ENCODE measurements around the gene NDUFB7.
"Not testable (repeated sequence)": the region's sequence is repeated elsewhere in the genome, so short reads cannot be mapped to it uniquely, and the experiment has no call there.

The NDUFB7 gene

GRCh38 chr19:14553939-14554243, 18.0 kb downstream of the NDUFB7 start:
- DNase-seq (ENCODE audit: low read depth, low spot score), result no peak

GRCh38 chr19:14553042-14553938, 18.6 kb downstream of the NDUFB7 start:
- DNase-seq (ENCODE audit: low read depth, low spot score), result no peak

GRCh38 chr19:14552006-14552360, 19.9 kb downstream of the NDUFB7 start:
- not testable (repeated sequence) for DNase-seq (ENCODE audit: low read depth, low spot score)

GRCh38 chr19:14551134-14552005, 20.5 kb downstream of the NDUFB7 start:
- DNase-seq (ENCODE audit: low read depth, low spot score), result peak; percentile 48

- no peak for DNase-seq (ENCODE audit: low read depth, low spot score)
Measured at GRCh38 chr19:14550201-14550754, 21.6 kb downstream of the NDUFB7 start.

GRCh38 chr19:14545716-14546082, 26.2 kb downstream of the NDUFB7 start:
- no peak for DNase-seq (ENCODE audit: low read depth, low spot score)

GRCh38 chr19:14544977-14545715, 26.7 kb downstream of the NDUFB7 start:
- DNase-seq (ENCODE audit: low read depth, low spot score), result no peak

- no peak for DNase-seq (ENCODE audit: low read depth, low spot score)
Measured at GRCh38 chr19:14544047-14544446, 27.8 kb downstream of the NDUFB7 start.

GRCh38 chr19:14542711-14543328, 29.0 kb downstream of the NDUFB7 start:
- no peak for DNase-seq (ENCODE audit: low read depth, low spot score)

- DNase-seq (ENCODE audit: low read depth, low spot score), result not testable (repeated sequence)
Measured at GRCh38 chr19:14541979-14542378, 29.9 kb downstream of the NDUFB7 start.

- DNase-seq (ENCODE audit: low read depth, low spot score), result no peak
Measured at GRCh38 chr19:14540741-14541525, 30.9 kb downstream of the NDUFB7 start.

GRCh38 chr19:14536926-14537692, 34.8 kb downstream of the NDUFB7 start:
- no peak for DNase-seq (ENCODE audit: low read depth, low spot score)

- no peak for DNase-seq (ENCODE audit: low read depth, low spot score)
Measured at GRCh38 chr19:14533450-14533849, 38.4 kb downstream of the NDUFB7 start.

GRCh38 chr19:14530506-14530905, 41.4 kb downstream of the NDUFB7 start:
- no peak for DNase-seq (ENCODE audit: low read depth, low spot score)

GRCh38 chr19:14530005-14530348, 41.9 kb downstream of the NDUFB7 start:
- DNase-seq (ENCODE audit: low read depth, low spot score), result no peak

GRCh38 chr19:14529254-14530004, 42.4 kb downstream of the NDUFB7 start, which contains the start of gene TECR:
Gene TECR, plus strand, starts transcription at chr19:14529594. Its CDS starts 103 bp downstream, at chr19:14529697.
- DNase-seq (ENCODE audit: low read depth, low spot score), result peak; percentile 100

GRCh38 chr19:14528419-14529253, 43.2 kb downstream of the NDUFB7 start:
- DNase-seq (ENCODE audit: low read depth, low spot score), result no peak

- DNase-seq (ENCODE audit: low read depth, low spot score), result no peak
Measured at GRCh38 chr19:14526423-14526822, 45.4 kb downstream of the NDUFB7 start.
